Fibroblast of lung (primary cell): ENCODE data around the gene CLCA4. TPM values are rescaled to one million over a fixed set of nuclear protein-coding genes. Genes with fewer than 3 reads are reported as not detected.
A peak's percentile ranks its signal among the peaks of the same experiment; 100 is the strongest.

Experiments
- DNase-seq, 2 donors: peaks; one replicate each; pipeline versions ENCODE4 v3.0.0 to v3.0.0-alpha.2; 2010; ENCODE audit warnings: low read depth in 2 of 2
- H2AFZ ChIP-seq: 2 replicates; pipeline ENCODE4 v1.5.1; 2012; ENCODE audit warnings: low read length, control low read depth, inconsistent platforms
- H3K27ac ChIP-seq: 2 replicates; pipeline ENCODE4 v1.5.1; 2011; ENCODE audit warnings: low read length, control low read depth; ENCODE audit not compliant: insufficient read depth
- H3K27me3 ChIP-seq: 2 replicates; pipeline ENCODE4 v1.5.1; 2011; ENCODE audit warnings: mild to moderate bottlenecking, low read length; ENCODE audit not compliant: control insufficient read depth, insufficient read depth
- H3K36me3 ChIP-seq: 2 replicates; pipeline ENCODE4 v1.5.1; 2011; ENCODE audit warnings: low read length; ENCODE audit not compliant: control insufficient read depth, insufficient read depth
- H3K4me1 ChIP-seq: 2 replicates; pipeline ENCODE4 v1.5.1; 2011; ENCODE audit warnings: low read length; ENCODE audit not compliant: control insufficient read depth, insufficient read depth; ENCODE audit errors: extremely low read depth
- H3K4me2 ChIP-seq: 2 replicates; pipeline ENCODE4 v1.5.1; 2011; ENCODE audit warnings: low read length, control low read depth; ENCODE audit not compliant: insufficient read depth; ENCODE audit errors: extremely low read depth
- H3K4me3 ChIP-seq, 4 experiments: fragments of 200-600 bp in 1 of 4; sonication (generic) in 1 of 4; replicated peaks in 1 of 4; 2 replicates each; pipeline ENCODE4 v1.5.1; 2011 to 2016; ENCODE audit warnings: low read length in 4 of 4, low read depth in 3 of 4, mild to moderate bottlenecking in 3 of 4, control low read depth in 2 of 4, inconsistent platforms in 1 of 4, mixed read lengths in 1 of 4; ENCODE audit not compliant: insufficient read depth in 1 of 4; ENCODE audit errors: control extremely low read depth in 1 of 4
- H3K79me2 ChIP-seq: 2 replicates; pipeline ENCODE4 v1.5.1; 2012; ENCODE audit warnings: mild to moderate bottlenecking, low read length, inconsistent platforms; ENCODE audit not compliant: control insufficient read depth, insufficient read depth
- H3K9ac ChIP-seq: 2 replicates; pipeline ENCODE4 v1.5.1; 2011; ENCODE audit warnings: mild to moderate bottlenecking, low read length, control low read depth; ENCODE audit not compliant: insufficient read depth
- H3K9me3 ChIP-seq: 2 replicates; pipeline ENCODE4 v1.5.1; 2012; ENCODE audit warnings: low read depth, low read length; ENCODE audit not compliant: control insufficient read depth, insufficient read depth
- H4K20me1 ChIP-seq: 2 replicates; pipeline ENCODE4 v1.5.1; 2011; ENCODE audit warnings: low read length; ENCODE audit not compliant: control insufficient read depth, insufficient read depth; ENCODE audit errors: extremely low read depth
- EZH2 ChIP-seq: IDR thresholded peaks from 2 replicates; pipeline ENCODE4 v1.5.1; 2012; ENCODE audit warnings: low read length, control low read depth, mild to moderate bottlenecking; ENCODE audit errors: missing control alignments
- polyA plus RNA-seq, 2 donors: library from polyadenylated mRNA; depleted of rRNA in 1 of 2; stranded (reverse) in 1 of 2; unstranded in 1 of 2; fragments of >200 nt; gene quantifications; 2 replicates each; pipeline ENCODE4 v1.2.1, GENCODE V29; 2011 to 2012; ENCODE audit warnings: missing spikeins in 1 of 2
- total RNA-seq: library from RNA; depleted of rRNA; stranded (reverse); fragments of >200 nt; gene quantifications from 2 replicates; pipeline ENCODE4 v1.2.1, GENCODE V29; 2014
- TF ChIP-seq, protein P1 (sequence below), 2 donors: IDR thresholded peaks in 1 of 2; conservative IDR thresholded peaks in 1 of 2; 1 replicate in 1 of 2; 2 replicates in 1 of 2; pipeline ENCODE4 v1.5.1; 2011 to 2012; ENCODE audit warnings: low read length in 2 of 2, control low read depth in 1 of 2, inconsistent platforms in 1 of 2, low read depth in 1 of 2, mild to moderate bottlenecking in 1 of 2

The CLCA4 gene
- total and polyA plus RNA-seq, 2 donors (not counting 1 experiment from before 2014, with no cell fraction given) = not detected

DNA sequence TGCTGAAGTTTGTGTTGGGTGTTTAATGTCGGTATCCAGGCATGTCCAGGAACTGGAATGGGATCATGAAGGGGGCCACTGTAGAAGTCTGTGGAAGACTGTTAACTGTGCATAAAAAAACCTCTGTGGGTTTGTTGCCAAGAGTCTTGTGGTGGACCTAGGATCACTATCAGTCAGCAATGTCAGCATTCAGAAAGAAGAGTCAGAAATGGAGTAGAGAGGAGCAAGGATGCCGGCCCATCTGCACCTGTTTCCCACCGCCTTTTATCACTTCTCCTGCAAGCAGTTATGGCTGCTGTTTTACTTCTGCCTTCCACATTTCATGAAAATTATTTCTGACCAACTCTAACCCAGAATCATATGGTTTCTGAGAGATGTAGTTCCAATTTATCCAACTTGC, 36.7 kb downstream of the CLCA4 start:
- DNase-seq = no peak
- H3K4me1 ChIP-seq = no peaks in the 10 kb centered on the region
- TF ChIP-seq, protein P1, sequence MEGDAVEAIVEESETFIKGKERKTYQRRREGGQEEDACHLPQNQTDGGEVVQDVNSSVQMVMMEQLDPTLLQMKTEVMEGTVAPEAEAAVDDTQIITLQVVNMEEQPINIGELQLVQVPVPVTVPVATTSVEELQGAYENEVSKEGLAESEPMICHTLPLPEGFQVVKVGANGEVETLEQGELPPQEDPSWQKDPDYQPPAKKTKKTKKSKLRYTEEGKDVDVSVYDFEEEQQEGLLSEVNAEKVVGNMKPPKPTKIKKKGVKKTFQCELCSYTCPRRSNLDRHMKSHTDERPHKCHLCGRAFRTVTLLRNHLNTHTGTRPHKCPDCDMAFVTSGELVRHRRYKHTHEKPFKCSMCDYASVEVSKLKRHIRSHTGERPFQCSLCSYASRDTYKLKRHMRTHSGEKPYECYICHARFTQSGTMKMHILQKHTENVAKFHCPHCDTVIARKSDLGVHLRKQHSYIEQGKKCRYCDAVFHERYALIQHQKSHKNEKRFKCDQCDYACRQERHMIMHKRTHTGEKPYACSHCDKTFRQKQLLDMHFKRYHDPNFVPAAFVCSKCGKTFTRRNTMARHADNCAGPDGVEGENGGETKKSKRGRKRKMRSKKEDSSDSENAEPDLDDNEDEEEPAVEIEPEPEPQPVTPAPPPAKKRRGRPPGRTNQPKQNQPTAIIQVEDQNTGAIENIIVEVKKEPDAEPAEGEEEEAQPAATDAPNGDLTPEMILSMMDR (conservative IDR thresholded peaks at IDR 0.05 in 1 of 2, IDR thresholded peaks at IDR 0.05 in 1 of 2; ENCODE audit: low read depth in 1 of 2, low read length in 2 of 2) = no peak
- no peak for TF ChIP-seq EZH2
- peaks cover 8% of the 10 kb centered on the region for H3K27me3 ChIP-seq
- H3K27ac ChIP-seq = no peak overlapping the region
- no peaks in the 10 kb centered on the region for H3K79me2 ChIP-seq
- H3K9me3 ChIP-seq = no peaks in the 10 kb centered on the region
- H3K9ac ChIP-seq = no peak overlapping the region
- no peaks in the 10 kb centered on the region for H3K36me3 ChIP-seq
- no peak overlapping the region for H2AFZ ChIP-seq
- no peaks in the 10 kb centered on the region for H4K20me1 ChIP-seq
- H3K4me3 ChIP-seq = no peak overlapping the region
- no peak overlapping the region for H3K4me2 ChIP-seq

DNA sequence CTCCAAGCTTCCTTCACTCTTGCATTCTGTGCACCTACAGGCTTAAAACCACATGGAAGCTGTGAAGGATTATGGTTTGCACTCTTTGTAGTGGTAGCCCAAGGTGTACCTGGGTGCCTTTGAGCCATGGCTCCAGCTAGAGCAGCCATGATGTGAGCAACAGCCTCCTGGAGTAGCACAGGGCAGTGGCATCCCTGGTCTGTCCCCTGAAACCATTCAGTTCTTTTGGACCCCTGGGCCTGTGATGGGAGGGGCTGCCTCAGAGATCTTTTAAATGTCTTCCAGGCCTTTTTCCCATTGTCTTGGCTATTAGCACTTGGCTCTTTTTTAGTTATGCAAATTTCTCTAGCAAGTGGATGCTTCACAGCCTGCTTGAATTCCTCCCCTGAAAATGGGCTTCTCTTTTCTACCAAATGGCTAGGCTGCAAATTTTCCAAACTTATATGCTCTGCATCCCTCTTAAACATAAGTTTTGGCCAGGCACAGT, 47.4 kb downstream of the CLCA4 start:
- no peak for DNase-seq
- Histone ChIP-seq H3K27ac (no peak overlapping the region), H4K20me1 (no peaks in the 10 kb centered on the region), H3K4me3 (no peak overlapping the region), H3K4me1 (no peaks in the 10 kb centered on the region), H2AFZ (no peak overlapping the region), H3K36me3 (no peaks in the 10 kb centered on the region), H3K9ac (no peak overlapping the region), H3K79me2 (no peaks in the 10 kb centered on the region), H3K4me2 (no peak overlapping the region), H3K9me3 (no peaks in the 10 kb centered on the region), H3K27me3 (no peaks in the 10 kb centered on the region)
- TF ChIP-seq EZH2 = no peak
- TF ChIP-seq, protein P1 (conservative IDR thresholded peaks at IDR 0.05 in 1 of 2, IDR thresholded peaks at IDR 0.05 in 1 of 2; ENCODE audit: low read depth in 1 of 2, low read length in 2 of 2) = no peak

DNA sequence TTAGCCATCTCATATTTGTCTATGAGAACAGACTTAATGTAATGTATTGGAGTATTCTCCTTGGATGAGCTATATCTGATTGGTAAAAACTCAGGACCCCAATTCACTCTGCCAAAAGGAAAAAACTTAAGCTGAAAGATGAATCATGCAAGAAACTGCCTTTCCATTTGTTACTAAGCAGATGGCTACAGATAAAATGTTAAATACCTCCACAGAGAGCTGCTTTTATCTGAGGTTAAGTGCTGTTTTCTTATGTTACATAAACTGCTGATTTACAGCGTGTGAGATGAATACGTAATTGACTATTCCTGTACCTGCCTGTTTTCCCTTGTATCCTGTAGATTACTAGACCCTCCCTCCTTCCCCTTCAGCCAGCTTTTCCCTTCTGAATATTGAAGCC, 49.3 kb downstream of the CLCA4 start:
- Histone ChIP-seq H3K27me3 (no peaks in the 10 kb centered on the region), H2AFZ (no peak overlapping the region), H3K9me3 (no peaks in the 10 kb centered on the region), H4K20me1 (no peaks in the 10 kb centered on the region), H3K79me2 (no peaks in the 10 kb centered on the region), H3K36me3 (no peaks in the 10 kb centered on the region), H3K4me3 (no peak overlapping the region), H3K4me2 (no peak overlapping the region), H3K4me1 (no peaks in the 10 kb centered on the region), H3K27ac (no peak overlapping the region), H3K9ac (no peak overlapping the region)
- no peak for TF ChIP-seq EZH2
- TF ChIP-seq, protein P1 (conservative IDR thresholded peaks at IDR 0.05 in 1 of 2, IDR thresholded peaks at IDR 0.05 in 1 of 2; ENCODE audit: low read depth in 1 of 2, low read length in 2 of 2) = no peak
- peak in 1 of 2 donors; percentile 31 for DNase-seq
